Right lobe of liver (tissue), 6 donors: Measurements from ENCODE around the gene POLN. TPM values are rescaled to one million over a fixed set of nuclear protein-coding genes. Genes with fewer than 3 reads are reported as not detected.

Source experiments
- ATAC-seq, 4 donors: fragments of 200-7000 bp; cut with Tn5 transposase; one replicate each; pipeline ENCODE4 v1.9.1; 2020; ENCODE audit warnings: mild to moderate bottlenecking in 4 of 4, moderate library complexity in 4 of 4
- DNase-seq, 3 donors: peaks; one replicate each; pipeline ENCODE4 v3.0.0-alpha.2; 2020
- H3K27ac ChIP-seq, 3 donors: fragments of 200-600 bp; one replicate each; pipeline ENCODE4 v1.8.0; 2022
- H3K27me3 ChIP-seq, 2 donors: fragments of 200-600 bp; one replicate each; pipeline ENCODE4 v1.8.0; 2022
- H3K36me3 ChIP-seq, 4 donors: fragments of 200-600 bp; sonication (generic) in 1 of 4; one replicate each; pipeline versions ENCODE4 v1.5.1 to v1.8.0; 2017 to 2022; ENCODE audit warnings: control low read depth in 1 of 4
- H3K4me1 ChIP-seq, 4 donors: fragments of 200-600 bp; sonication (generic) in 1 of 4; one replicate each; pipeline versions ENCODE4 v1.5.1 to v1.8.0; 2017 to 2022; ENCODE audit warnings: control low read depth in 1 of 4
- H3K4me3 ChIP-seq, 3 donors: fragments of 200-600 bp; one replicate each; pipeline ENCODE4 v1.8.0; 2022
- H3K9me3 ChIP-seq, 4 donors: fragments of 200-600 bp; sonication (generic) in 1 of 4; one replicate each; pipeline versions ENCODE4 v1.5.1 to v1.8.0; 2017 to 2022; ENCODE audit warnings: control low read depth in 1 of 4
- CTCF ChIP-seq, 4 donors: fragments of 200-600 bp in 3 of 4; fragments of 450-650 bp in 1 of 4; IDR thresholded peaks; one replicate each; pipeline versions ENCODE4 v1.5.1 to v1.8.0; 2016 to 2022; ENCODE audit warnings: antibody characterized with exemption in 4 of 4, mild to moderate bottlenecking in 2 of 4
- POLR2A ChIP-seq: fragments of 450-650 bp; IDR thresholded peaks from one replicate; pipeline ENCODE4 v1.6.1; 2017; ENCODE audit warnings: antibody characterized with exemption, mild to moderate bottlenecking
- WGBS: methylation state at CpG from one replicate; pipeline ENCODE4 v1.1.6; 2018; ENCODE audit warnings: low coverage, low lambda C conversion rate; ENCODE audit not compliant: insufficient coverage; ENCODE audit errors: missing lambda C conversion rate; 5-methylcytosine and 5-hydroxymethylcytosine counted together
- intact Hi-C, 2 donors: fragments of 100-400 bp; cut with DNase I; formaldehyde crosslinking; loops; one replicate each; pipeline versions ENCODE4 v1.11.2 to v1.14.1; 2022
- total RNA-seq, 6 experiments: library from RNA; depleted of rRNA in 2 of 6; stranded (reverse); fragments of >200 nt in 2 of 6; fragmentation: NEBNext Ultra II Directional in 3 of 6; extraction: Animal tissue kit (Norgen Biotek cat#: 25700) in 3 of 6; gene quantifications; one replicate each; pipeline versions ENCODE4 v1.1.0 to v1.2.4, GENCODE V29; 2016 to 2023
- donor health status: DM: no; HTN: yes; CAD: no.
- donor health status: DM: no; HTN: no; CAD: no.
- donor health status: DM: no; HTN: no; CAD: no.
- donor health status: DM: no; HTN: yes; CAD: no.
- donor health status: DM: no; HTN: yes; CAD: no.

The POLN gene
- total RNA-seq, 6 experiments from 2014 or later, result 0.87 to 2.5 (median 1.4) TPM

- H3K9me3 ChIP-seq, result peaks cover 0 to 3% (median 0%) of the 10 kb centered on the region in 4 donors
- no peak overlapping the region for H3K27ac ChIP-seq
- no peaks in the 10 kb centered on the region for H3K36me3 ChIP-seq
- TF ChIP-seq POLR2A, result no peak
- TF ChIP-seq CTCF (IDR thresholded peaks at IDR 0.05), result no peak
- H3K4me1 ChIP-seq, result no peaks in the 10 kb centered on the region
- intact Hi-C loops, result no loop called here
- H3K4me3 ChIP-seq, result no peak overlapping the region
- ATAC-seq (no peak), DNase-seq (no peak)
- WGBS, result 83% methylated on average over 1 of the region's 1 CpG
- no peaks in the 10 kb centered on the region for H3K27me3 ChIP-seq
Observed at GRCh38 chr4:2105559-2105958, 136.4 kb downstream of the POLN start.

- DNase-seq (no peak), ATAC-seq (no peak)
- H3K36me3 ChIP-seq, result no peaks in the 10 kb centered on the region
- TF ChIP-seq CTCF (IDR thresholded peaks at IDR 0.05) (no peak), POLR2A (no peak)
- peaks cover 0 to 3% (median 0%) of the 10 kb centered on the region in 4 donors for H3K9me3 ChIP-seq
- 84% methylated on average over 7 of the region's 9 CpGs for WGBS
- H3K27me3 ChIP-seq, result no peaks in the 10 kb centered on the region
- no peaks in the 10 kb centered on the region for H3K4me1 ChIP-seq
- no peak overlapping the region for H3K4me3 ChIP-seq
- intact Hi-C loops, result no loop called here
- no peak overlapping the region for H3K27ac ChIP-seq
Observed at GRCh38 chr4:2104556-2105345, 137.2 kb downstream of the POLN start.

- no peak for DNase-seq
- peaks cover 0 to 3% (median 0%) of the 10 kb centered on the region in 4 donors for H3K9me3 ChIP-seq
- TF ChIP-seq CTCF (IDR thresholded peaks at IDR 0.05), result no peak
- TF ChIP-seq POLR2A, result no peak
Observed at GRCh38 chr4:2103843-2104547, 137.9 kb downstream of the POLN start.

GRCh38 chr4:2103127-2103842 is 138.6 kb downstream of the POLN start:
- H3K27me3 ChIP-seq, result no peaks in the 10 kb centered on the region
- ATAC-seq, result peak in 1 of 4 donors; percentile 64

More at GRCh38 chr4:2103843-2104547, 137.9 kb downstream of the POLN start:
- WGBS, result 61% methylated on average over 2 of the region's 2 CpGs
- ATAC-seq, result no peak
- Histone ChIP-seq H3K27me3 (no peaks in the 10 kb centered on the region), H3K27ac (no peak overlapping the region), H3K36me3 (no peaks in the 10 kb centered on the region), H3K4me1 (no peaks in the 10 kb centered on the region), H3K4me3 (no peak overlapping the region)
- intact Hi-C loops, result no loop called here

More at GRCh38 chr4:2103127-2103842, 138.6 kb downstream of the POLN start:
- Histone ChIP-seq H3K4me1 (no peaks in the 10 kb centered on the region), H3K36me3 (no peaks in the 10 kb centered on the region), H3K9me3 (peaks cover 0 to 3% (median 0%) of the 10 kb centered on the region in 4 donors), H3K4me3 (no peak overlapping the region), H3K27ac (no peak overlapping the region)
- TF ChIP-seq POLR2A, result no peak
- TF ChIP-seq CTCF (IDR thresholded peaks at IDR 0.05), result no peak
- DNase-seq, result no peak
- intact Hi-C loops, result no loop called here
- WGBS, result 49% methylated on average over 5 of the region's 5 CpGs
